OCI-LY3 (cell line): Measurements from ENCODE around the gene CRTAC1.

Experiments
- H2AFZ ChIP-seq: fragments of 200-600, 300-600 bp; shearing (Covaris generic); 2 replicates; pipeline ENCODE4 v1.6.0; 2014; ENCODE audit warnings: antibody characterized with exemption, low read depth, low read length
- H3K27ac ChIP-seq: fragments of 200-600, 300-600 bp; sonication (generic); 2 replicates; pipeline ENCODE4 v1.5.1; 2014; ENCODE audit warnings: mild to moderate bottlenecking, low read length, moderate library complexity, mixed read lengths
- H3K27me3 ChIP-seq: fragments of 200-600, 300-600 bp; sonication (generic); 2 replicates; pipeline ENCODE4 v1.6.1; 2014; ENCODE audit warnings: low read depth, low read length, mixed read lengths
- H3K36me3 ChIP-seq: fragments of 200-600, 300-600 bp; sonication (generic); replicated peaks from 2 replicates; pipeline ENCODE3; 2014; ENCODE audit warnings: low read depth, low read length, mixed read lengths
- H3K4me1 ChIP-seq: fragments of 300-600, 200-600 bp; sonication (generic); 2 replicates; pipeline ENCODE4 v1.6.1; 2014; ENCODE audit warnings: low read length, mixed read lengths
- H3K4me2 ChIP-seq: fragments of 200-600, 300-600 bp; sonication (generic); 2 replicates; pipeline ENCODE4 v1.6.1; 2014; ENCODE audit warnings: low read length, mixed read lengths
- H3K4me3 ChIP-seq: fragments of 300-600, 200-600 bp; sonication (generic); 2 replicates; pipeline ENCODE4 v1.5.1; 2014; ENCODE audit warnings: antibody characterized with exemption, mild to moderate bottlenecking, low read length, moderate library complexity
- H3K79me2 ChIP-seq: fragments of 300-600, 200-600 bp; shearing (Covaris generic); 2 replicates; pipeline ENCODE4 v1.6.1; 2014; ENCODE audit warnings: mild to moderate bottlenecking, low read length, mixed read lengths
- H3K9ac ChIP-seq: fragments of 300-600, 200-600 bp; shearing (Covaris generic); 2 replicates; pipeline ENCODE4 v1.6.0; 2014; ENCODE audit warnings: mild to moderate bottlenecking, low read length, moderate library complexity
- H3K9me3 ChIP-seq: fragments of 200-600, 300-600 bp; shearing (Covaris generic); 2 replicates; pipeline ENCODE4 v1.6.1; 2014; ENCODE audit warnings: low read length, mixed read lengths; ENCODE audit not compliant: insufficient read depth
- H4K20me1 ChIP-seq: fragments of 200-600, 300-600 bp; sonication (generic); 2 replicates; pipeline ENCODE4 v1.6.1; 2016; ENCODE audit warnings: low read length, mixed read lengths; ENCODE audit not compliant: insufficient read depth
- EZH2phosphoT487 ChIP-seq: fragments of 200-600 bp; shearing (Covaris generic); IDR thresholded peaks from 2 replicates; pipeline ENCODE4 v1.6.1; 2018; ENCODE audit warnings: antibody characterized with exemption, mixed run types, low read depth
- TF ChIP-seq, protein P1 (sequence below): fragments of 200-600, 300-600 bp; sonication (generic); IDR thresholded peaks from 2 replicates; pipeline ENCODE4 v1.5.1; 2014; ENCODE audit warnings: antibody characterized with exemption, low read length, low read depth

Gene CRTAC1

DNA sequence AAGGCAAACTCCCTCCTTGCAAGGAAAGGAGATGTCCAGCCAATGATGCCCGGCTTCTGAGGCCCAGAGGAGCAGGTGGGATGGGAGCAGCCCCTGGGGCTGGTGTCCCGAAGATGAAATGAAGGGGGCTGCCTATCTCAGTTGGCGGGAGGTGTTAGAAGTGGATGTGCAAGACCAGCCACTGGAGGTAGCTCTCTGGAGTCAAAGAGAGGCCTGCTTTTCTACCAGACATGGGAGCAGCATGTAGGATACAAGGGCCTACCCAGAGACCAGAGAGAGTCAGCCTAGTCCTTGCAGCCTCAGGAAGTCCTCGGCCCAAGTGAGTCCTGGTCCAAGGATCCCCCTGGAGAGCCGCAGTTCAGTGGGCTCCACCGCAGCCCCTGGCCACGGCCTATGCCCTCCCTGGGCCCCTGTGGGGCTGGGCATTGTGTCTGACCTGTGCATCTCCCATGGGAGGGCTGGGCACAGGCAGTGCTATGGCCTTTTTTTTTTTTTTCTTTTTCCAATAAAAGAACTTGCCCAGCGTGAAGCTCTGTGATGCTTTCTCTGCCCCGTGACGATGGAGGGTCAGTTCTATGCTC lies 163.1 kb downstream of the CRTAC1 start:
- no peaks in the 10 kb centered on the region for H3K79me2 ChIP-seq
- H3K9me3 ChIP-seq, result no peaks in the 10 kb centered on the region
- H3K27ac ChIP-seq, result no peak overlapping the region
- peaks cover 7% of the 10 kb centered on the region for H3K4me1 ChIP-seq
- H3K27me3 ChIP-seq, result no peaks in the 10 kb centered on the region
- H4K20me1 ChIP-seq, result no peaks in the 10 kb centered on the region
- no peaks in the 10 kb centered on the region for H3K36me3 ChIP-seq
- H3K4me2 ChIP-seq, result no peak overlapping the region
- no peak overlapping the region for H3K9ac ChIP-seq
- no peak overlapping the region for H2AFZ ChIP-seq
- H3K4me3 ChIP-seq, result no peak overlapping the region
- TF ChIP-seq, protein P1, sequence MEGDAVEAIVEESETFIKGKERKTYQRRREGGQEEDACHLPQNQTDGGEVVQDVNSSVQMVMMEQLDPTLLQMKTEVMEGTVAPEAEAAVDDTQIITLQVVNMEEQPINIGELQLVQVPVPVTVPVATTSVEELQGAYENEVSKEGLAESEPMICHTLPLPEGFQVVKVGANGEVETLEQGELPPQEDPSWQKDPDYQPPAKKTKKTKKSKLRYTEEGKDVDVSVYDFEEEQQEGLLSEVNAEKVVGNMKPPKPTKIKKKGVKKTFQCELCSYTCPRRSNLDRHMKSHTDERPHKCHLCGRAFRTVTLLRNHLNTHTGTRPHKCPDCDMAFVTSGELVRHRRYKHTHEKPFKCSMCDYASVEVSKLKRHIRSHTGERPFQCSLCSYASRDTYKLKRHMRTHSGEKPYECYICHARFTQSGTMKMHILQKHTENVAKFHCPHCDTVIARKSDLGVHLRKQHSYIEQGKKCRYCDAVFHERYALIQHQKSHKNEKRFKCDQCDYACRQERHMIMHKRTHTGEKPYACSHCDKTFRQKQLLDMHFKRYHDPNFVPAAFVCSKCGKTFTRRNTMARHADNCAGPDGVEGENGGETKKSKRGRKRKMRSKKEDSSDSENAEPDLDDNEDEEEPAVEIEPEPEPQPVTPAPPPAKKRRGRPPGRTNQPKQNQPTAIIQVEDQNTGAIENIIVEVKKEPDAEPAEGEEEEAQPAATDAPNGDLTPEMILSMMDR, result no peak
- no peak for TF ChIP-seq EZH2phosphoT487

DNA sequence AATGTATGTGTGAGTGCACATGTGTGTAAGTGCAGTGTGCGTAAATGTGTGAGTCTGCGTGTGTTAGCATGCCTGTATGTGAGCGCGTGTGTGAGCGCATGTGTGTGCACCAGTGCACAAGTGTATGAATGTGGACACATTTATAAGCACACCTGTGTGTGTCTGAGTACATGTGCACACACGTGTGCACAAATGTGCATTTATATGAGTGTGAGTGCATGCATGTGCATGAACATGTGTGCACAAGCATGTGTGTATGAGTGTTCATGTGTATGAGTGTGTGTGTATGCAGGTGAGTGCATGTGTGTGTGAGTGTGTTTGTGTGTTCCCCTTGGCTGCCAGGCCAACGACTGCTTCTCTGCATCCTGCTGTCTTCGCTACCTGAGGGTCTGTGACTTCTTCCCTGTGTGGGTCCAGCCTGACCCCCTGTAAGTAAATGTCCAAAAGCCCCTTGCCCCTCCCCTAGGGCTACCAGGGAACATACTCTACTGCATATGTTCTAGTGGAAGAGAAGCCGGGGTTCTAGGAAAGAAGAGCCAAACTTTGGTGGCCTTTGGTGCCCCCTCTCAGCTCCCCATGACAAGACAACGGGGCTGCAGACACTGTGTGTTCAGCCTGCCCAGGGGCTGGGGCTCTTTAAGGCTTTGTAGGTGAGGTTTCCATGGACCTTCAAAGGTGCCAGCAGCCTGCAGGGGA lies 163.7 kb downstream of the CRTAC1 start:
- Histone ChIP-seq H3K79me2 (no peaks in the 10 kb centered on the region), H3K4me2 (no peak overlapping the region), H3K36me3 (no peaks in the 10 kb centered on the region), H3K27ac (no peak overlapping the region), H3K9me3 (no peaks in the 10 kb centered on the region), H2AFZ (no peak overlapping the region), H3K4me3 (no peak overlapping the region), H3K9ac (no peak overlapping the region), H4K20me1 (no peaks in the 10 kb centered on the region), H3K27me3 (no peaks in the 10 kb centered on the region), H3K4me1 (peaks cover 7% of the 10 kb centered on the region)
- TF ChIP-seq EZH2phosphoT487, result no peak
- TF ChIP-seq, protein P1, result no peak

DNA sequence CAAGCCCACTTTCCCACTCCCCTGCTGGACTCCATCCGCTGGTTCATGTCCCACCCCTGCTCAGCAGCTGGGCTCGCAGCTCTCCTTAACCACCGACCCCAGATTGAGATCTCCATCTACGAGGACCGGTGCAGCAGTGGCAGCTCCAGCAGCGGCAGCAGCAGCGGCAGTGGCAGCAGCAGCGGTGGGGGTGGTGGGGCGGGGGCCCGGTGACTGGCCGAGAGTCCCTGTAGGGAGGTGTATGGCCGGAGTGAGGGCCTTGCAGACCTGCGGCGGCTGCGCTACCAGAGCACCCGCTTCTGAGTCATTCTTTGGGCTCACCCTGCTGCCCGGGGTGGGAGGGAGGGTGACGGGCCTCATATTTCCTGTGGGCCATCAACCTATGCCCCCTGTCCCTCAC lies 164.9 kb downstream of the CRTAC1 start:
- no peak overlapping the region for H3K9ac ChIP-seq
- no peaks in the 10 kb centered on the region for H3K36me3 ChIP-seq

DNA sequence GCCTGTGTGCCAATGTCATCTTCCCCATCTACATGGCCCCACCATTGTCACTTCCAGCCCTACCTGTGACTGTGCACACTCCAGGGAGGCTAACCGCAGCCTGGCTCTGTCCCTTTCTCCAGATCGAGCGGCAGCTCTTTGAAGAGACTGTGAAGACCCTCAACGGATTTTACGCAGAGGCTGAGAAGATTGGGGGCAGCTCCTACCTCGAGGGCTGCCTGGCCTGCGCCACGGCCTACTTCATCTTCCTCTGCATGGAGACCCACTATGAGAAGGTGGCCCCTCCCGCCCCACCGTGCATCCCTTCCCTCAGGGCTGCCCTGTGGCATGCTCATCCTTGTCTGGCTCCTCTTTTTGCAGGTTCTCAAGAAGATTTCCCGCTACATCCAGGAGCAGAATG lies 166.6 kb downstream of the CRTAC1 start:
- H3K9ac ChIP-seq, result no peak overlapping the region
- H3K36me3 ChIP-seq, result no peaks in the 10 kb centered on the region
- no peak overlapping the region for H2AFZ ChIP-seq
- no peaks in the 10 kb centered on the region; the same call in 1 of the 2 replicates for H3K4me1 ChIP-seq
- H3K27me3 ChIP-seq, result no peaks in the 10 kb centered on the region; the same call in 1 of the 2 replicates
- H3K79me2 ChIP-seq, result no peaks in the 10 kb centered on the region
- H4K20me1 ChIP-seq, result no peaks in the 10 kb centered on the region
- TF ChIP-seq EZH2phosphoT487, result no peak
- TF ChIP-seq, protein P1, result no peak
- no peak overlapping the region for H3K4me3 ChIP-seq
- H3K4me2 ChIP-seq, result no peak overlapping the region
- H3K9me3 ChIP-seq, result no peaks in the 10 kb centered on the region
- no peak overlapping the region for H3K27ac ChIP-seq

More for the DNA sequence above, 164.9 kb downstream of the CRTAC1 start:
- Histone ChIP-seq H2AFZ (no peak overlapping the region), H3K79me2 (no peaks in the 10 kb centered on the region), H3K27me3 (no peaks in the 10 kb centered on the region), H3K4me3 (no peak overlapping the region), H3K27ac (no peak overlapping the region), H3K4me2 (no peak overlapping the region), H4K20me1 (no peaks in the 10 kb centered on the region), H3K9me3 (no peaks in the 10 kb centered on the region), H3K4me1 (peaks cover 7% of the 10 kb centered on the region)
- TF ChIP-seq, protein P1, result no peak
